ENCODE results near the gene DNAAF1. TPM values are rescaled to one million over a fixed set of nuclear protein-coding genes. Genes with fewer than 3 reads are reported as not detected.

Gene DNAAF1
- polyA plus RNA-seq, 1 of the 3 experiments (the other 2 are of a cell fraction): 0.35 TPM

GRCh38 chr16:84169765-84170310 lies 24.7 kb downstream of the DNAAF1 start (continued):
- TF ChIP-seq CTCF (IDR thresholded peaks at IDR 0.05) (no peak), POLR2AphosphoS5 (IDR thresholded peaks at IDR 0.05; ENCODE audit: low read depth, low read length) (no peak), NFIC (IDR thresholded peaks at IDR 0.05; ENCODE audit: borderline replicate concordance) (no peak), RAD21 (IDR thresholded peaks at IDR 0.05; ENCODE audit: low read length) (no peak), MXI1 (IDR thresholded peaks at IDR 0.05; ENCODE audit: low read depth, low read length) (no peak), EZH2phosphoT487 (IDR thresholded peaks at IDR 0.05; ENCODE audit: borderline replicate concordance, low read depth) (no peak), ZBTB33 (IDR thresholded peaks at IDR 0.05; ENCODE audit: borderline replicate concordance, low read depth) (no peak)

- no peaks in the 10 kb centered on the region for H3F3A ChIP-seq (replicated peaks; ENCODE audit: insufficient read depth)
- peaks cover 0 to 7% of the 10 kb centered on the region in 2 experiments; a peak in 1 of 4 replicates for H3K4me1 ChIP-seq (ENCODE audit: control insufficient read depth in 1 of 2, insufficient read depth in 2 of 2, low read depth in 1 of 2, low read length in 1 of 2)
- H3K4me2 ChIP-seq: no peak overlapping the region
- peaks cover 0 to 11% of the 10 kb centered on the region in 2 experiments for H3K36me3 ChIP-seq (replicated peaks in 1 of 2; ENCODE audit: control insufficient read depth in 1 of 2, insufficient read depth in 2 of 2, low read length in 1 of 2)
- H3K9me2 ChIP-seq: no peaks in the 10 kb centered on the region
- CTCF ChIA-PET: interaction anchor here (0.7 to 9.0 kb wide), 22 partner anchors 8 to 307 kb away, joined by 3 to 109 read pairs (median 8); partner anchors contain the start of genes ADAD2, DNAAF1, HSDL1 and MBTPS1
- no peak overlapping the region for H3K9ac ChIP-seq
- TF ChIP-seq EZH2phosphoT487 (IDR thresholded peaks at IDR 0.05; ENCODE audit: borderline replicate concordance, low read depth): no peak
- TF ChIP-seq ELF1 (IDR thresholded peaks at IDR 0.05): no peak
- no peak for TF ChIP-seq POLR2AphosphoS5 (IDR thresholded peaks at IDR 0.05; ENCODE audit: low read depth, low read length)
- TF ChIP-seq NRF1 (IDR thresholded peaks at IDR 0.05; ENCODE audit: low read depth, low read length): no peak
- no peak for TF ChIP-seq MEF2A (IDR thresholded peaks at IDR 0.05; ENCODE audit: borderline replicate concordance, low read depth)
- no peak for TF ChIP-seq RAD21 (IDR thresholded peaks at IDR 0.05; ENCODE audit: low read length)
- no peak for TF ChIP-seq MXI1 (IDR thresholded peaks at IDR 0.05; ENCODE audit: low read depth, low read length)
- no peak for TF ChIP-seq EP300 (IDR thresholded peaks at IDR 0.05; ENCODE audit: borderline replicate concordance in 1 of 2, low read depth in 1 of 2, low read length in 1 of 2)
- H3K27ac ChIP-seq (ENCODE audit: low read depth in 2 of 2, low read length in 1 of 2): no peak overlapping the region
- H4K20me1 ChIP-seq (ENCODE audit: insufficient read depth): 0 out of 2 replicates have a peak, but pooled peaks cover 5% of the 10 kb centered on the region
- POLR2A ChIA-PET: no interaction called here
- H3K4me3 ChIP-seq (ENCODE audit: low read depth in 2 of 2, low read length in 1 of 2): no peak overlapping the region
- DNase-seq: no peak
- WGBS (ENCODE audit: low lambda C conversion rate): 78% methylated on average over 11 of the region's 11 CpGs
- H2AFZ ChIP-seq (ENCODE audit: low read depth): no peak overlapping the region
- H3K9me3 ChIP-seq: no peaks in the 10 kb centered on the region
- H3K79me2 ChIP-seq (ENCODE audit: insufficient read depth): no peaks in the 10 kb centered on the region
- no peaks in the 10 kb centered on the region for H3K27me3 ChIP-seq (ENCODE audit: insufficient read depth)
Observed at GRCh38 chr16:84174396-84174795, 29.3 kb downstream of the DNAAF1 start.
